ENCODE measurements around the gene COPS8. TPM values are rescaled to one million over a fixed set of nuclear protein-coding genes. Genes with fewer than 3 reads are reported as not detected.

Gene COPS8
- total and polyA plus RNA-seq, 2 donors (not counting 3 experiments of a cell fraction or from before 2014, with no cell fraction given) = 73.6 to 80.7 TPM

GRCh38 chr2:237045449-237045848 lies 40.2 kb upstream of the COPS8 start:
- no peaks in the 10 kb centered on the region for H3K27me3 ChIP-seq (ENCODE audit: control insufficient read depth in 2 of 2, insufficient read depth in 2 of 2, low read length in 2 of 2)
- intact Hi-C loops (cut with micrococcal nuclease) (no loop called here), dilution Hi-C loops (cut with MboI; ENCODE audit: extremely low pct_ligation_motif_present, low sequenced_read_pairs) (no loop called here)
- FAIRE-seq (no peak), DNase-seq (ENCODE audit: low read depth, low spot score) (no peak)
- TF ChIP-seq GATA2 (IDR thresholded peaks at IDR 0.05; ENCODE audit: insufficient read depth, insufficient read length, low read depth, low read length) = no peak
- no peak for TF ChIP-seq FOS (IDR thresholded peaks at IDR 0.05; ENCODE audit: borderline replicate concordance, insufficient read depth, low read length)
- no peak for TF ChIP-seq CTCF (IDR thresholded peaks at IDR 0.05; ENCODE audit: extremely low read depth in 1 of 2, insufficient read depth in 1 of 2, low read depth in 1 of 2, low read length in 2 of 2)
- TF ChIP-seq EZH2 (IDR thresholded peaks at IDR 0.05; ENCODE audit: borderline replicate concordance, low read depth, low read length, severe bottlenecking) = no peak
- no peak for TF ChIP-seq POLR2A (IDR thresholded peaks at IDR 0.05; ENCODE audit: low read depth, low read length)
- TF ChIP-seq POLR2AphosphoS5 (IDR thresholded peaks at IDR 0.05; ENCODE audit: insufficient read depth, low read depth, low read length) = no peak
- TF ChIP-seq JUN (IDR thresholded peaks at IDR 0.05; ENCODE audit: borderline replicate concordance, insufficient read depth, insufficient read length, low read depth) = no peak
- no peak for TF ChIP-seq MYC (IDR thresholded peaks at IDR 0.05; ENCODE audit: low read depth, low read length)
- no peak for TF ChIP-seq MAX (IDR thresholded peaks at IDR 0.05; ENCODE audit: insufficient read depth, insufficient read length)
- H3K36me3 ChIP-seq (ENCODE audit: control insufficient read depth in 2 of 2, extremely low read depth in 1 of 2, insufficient read depth in 2 of 2, low read length in 2 of 2) = no peaks in the 10 kb centered on the region
- H3K79me2 ChIP-seq (ENCODE audit: control insufficient read depth, insufficient read depth, low read length) = no peaks in the 10 kb centered on the region
- H3K9me3 ChIP-seq (replicated peaks; ENCODE audit: control insufficient read depth, insufficient read depth, low read length) = no peaks in the 10 kb centered on the region
- BruUV-seq (replicated peaks) = no TSS peak
- H4K20me1 ChIP-seq (replicated peaks; ENCODE audit: control insufficient read depth, extremely low read depth, insufficient read depth, low read length) = no peaks in the 10 kb centered on the region
- H3K4me3 ChIP-seq (replicated peaks in 1 of 3; ENCODE audit: insufficient read depth in 1 of 3, low read depth in 1 of 3, low read length in 3 of 3) = no peak overlapping the region
- no peak overlapping the region for H3K9ac ChIP-seq (replicated peaks; ENCODE audit: extremely low read depth, insufficient read depth, low read length)
- no peaks in the 10 kb centered on the region for H3K9me1 ChIP-seq (replicated peaks; ENCODE audit: control insufficient read depth, extremely low read depth, insufficient read depth, low read length)
- no peak overlapping the region for H3K27ac ChIP-seq (ENCODE audit: insufficient read depth, low read depth, low read length)
- peaks cover 19% of the 10 kb centered on the region for H3K4me1 ChIP-seq (ENCODE audit: control insufficient read depth, extremely low read depth, insufficient read depth, low read length)
- H2AFZ ChIP-seq (ENCODE audit: low read depth, low read length) = no peak overlapping the region
- ChIA-PET POLR2A (no interaction called here), CTCF (no interaction called here)
- no peak overlapping the region for H3K4me2 ChIP-seq (ENCODE audit: insufficient read depth, low read length)
